GM18526 (cell line): ENCODE data around the gene FABP3.

Experiments used
- POLR2A ChIP-seq: IDR thresholded peaks from 3 replicates; pipeline ENCODE4 v1.6.1; 2011; ENCODE audit not compliant: insufficient read length; ENCODE audit errors: extremely low read depth

Gene FABP3

GRCh38 chr1:31364561-31365250 lies 8.2 kb downstream of the FABP3 start:
- no peak for TF ChIP-seq POLR2A

DNA sequence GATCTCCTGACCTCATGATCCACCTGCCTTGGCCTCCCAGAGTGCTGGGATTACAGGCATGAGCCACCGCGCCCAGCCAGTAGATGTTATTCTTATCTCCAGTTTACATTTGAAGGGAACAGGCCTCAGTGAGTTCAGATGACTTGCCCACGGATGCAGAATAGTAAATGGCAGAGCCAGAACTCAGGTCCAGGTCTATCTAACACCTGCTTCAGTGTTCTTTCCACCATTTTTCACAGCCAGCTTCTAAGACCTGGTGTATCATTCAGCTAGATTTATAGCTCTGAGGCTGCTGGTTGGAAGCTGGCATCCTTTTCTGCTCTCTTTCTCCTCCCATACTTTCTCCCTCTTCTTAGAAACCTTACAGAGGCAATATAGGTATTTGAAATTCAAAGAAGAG lies 10.8 kb downstream of the FABP3 start:
- TF ChIP-seq POLR2A: no peak

DNA sequence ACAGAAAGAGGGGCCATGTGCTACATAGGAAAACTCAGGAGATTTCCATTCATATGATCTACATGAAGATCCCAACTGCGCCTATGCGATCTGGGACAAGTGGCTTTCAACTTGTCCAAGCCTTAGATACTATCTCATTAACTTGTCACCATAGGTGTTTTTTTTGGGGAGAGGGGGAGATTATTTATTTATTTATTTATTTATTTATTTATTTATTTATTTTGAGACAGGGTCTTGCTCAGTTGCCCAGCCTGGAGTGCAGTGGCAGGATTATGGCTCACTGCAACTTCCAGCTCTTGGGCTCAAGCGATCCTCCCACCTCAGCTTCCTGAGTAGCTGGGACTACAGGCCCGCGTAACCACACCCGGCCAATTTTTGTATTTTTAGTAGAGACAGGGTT lies 11.3 kb downstream of the FABP3 start:
- TF ChIP-seq POLR2A: no peak

GRCh38 chr1:31356427-31356826 lies 16.4 kb downstream of the FABP3 start:
- no peak for TF ChIP-seq POLR2A

- no peak for TF ChIP-seq POLR2A
Measured at GRCh38 chr1:31354283-31354682, 18.6 kb downstream of the FABP3 start.

DNA sequence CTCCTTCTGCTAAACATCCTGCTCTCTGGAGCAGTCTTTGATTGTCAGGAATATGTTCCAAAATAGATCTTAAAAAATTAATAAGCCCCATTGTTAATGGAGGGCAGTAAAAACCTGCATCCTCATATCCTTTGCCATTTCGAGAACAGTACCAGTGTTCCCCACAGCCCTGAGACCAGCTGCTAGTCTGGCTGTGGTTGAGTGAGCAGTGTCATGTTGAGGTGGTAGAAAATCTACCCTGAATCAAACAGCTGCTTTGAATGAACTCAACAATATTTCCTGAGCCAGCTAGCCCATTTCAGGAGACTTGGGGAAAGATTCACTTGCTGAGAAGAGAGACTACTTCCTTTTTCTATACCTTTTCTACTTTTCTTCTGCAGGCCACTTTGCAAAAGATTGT lies 24.4 kb downstream of the FABP3 start:
- TF ChIP-seq POLR2A: no peak

DNA sequence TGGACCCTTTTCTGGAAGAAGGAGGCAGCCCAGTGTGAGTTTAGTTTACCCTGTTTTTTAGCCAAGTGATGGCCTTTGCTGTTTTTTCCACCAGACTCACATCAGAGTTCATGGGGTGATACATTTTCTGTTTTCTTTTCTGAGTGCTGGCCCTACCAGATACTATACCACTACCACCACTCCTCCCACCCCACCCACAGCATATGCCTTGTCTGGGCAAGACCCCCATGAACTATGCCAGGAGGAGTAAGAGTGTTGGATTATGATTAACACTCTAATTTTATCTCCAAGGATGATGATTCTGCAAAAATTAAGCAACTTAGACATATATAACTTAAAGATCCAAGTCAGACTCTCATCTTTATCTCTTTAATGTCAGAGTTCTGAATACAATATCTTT lies 26.1 kb downstream of the FABP3 start:
- no peak for TF ChIP-seq POLR2A

GRCh38 chr1:31345635-31346034 lies 27.2 kb downstream of the FABP3 start:
- TF ChIP-seq POLR2A: no peak

DNA sequence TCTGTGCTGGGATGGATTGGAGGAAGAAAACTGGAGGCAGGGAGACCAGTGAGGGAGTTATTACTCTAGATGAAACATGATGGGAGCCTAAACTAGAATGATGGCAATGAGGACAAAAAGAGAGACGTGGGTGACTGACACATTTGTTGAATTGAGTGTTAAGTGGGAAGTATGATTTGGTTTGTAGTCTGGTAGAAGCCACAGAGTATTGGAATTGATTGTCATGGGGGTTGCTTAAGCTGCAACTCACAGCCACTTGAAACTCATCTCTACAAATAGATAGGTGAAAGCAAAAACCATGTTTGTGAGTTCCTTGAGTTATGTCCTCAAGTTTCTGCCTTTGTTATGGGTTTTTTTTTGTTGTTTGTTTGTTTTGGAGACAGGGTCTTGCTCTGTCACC lies 28.4 kb downstream of the FABP3 start:
- TF ChIP-seq POLR2A: no peak

DNA sequence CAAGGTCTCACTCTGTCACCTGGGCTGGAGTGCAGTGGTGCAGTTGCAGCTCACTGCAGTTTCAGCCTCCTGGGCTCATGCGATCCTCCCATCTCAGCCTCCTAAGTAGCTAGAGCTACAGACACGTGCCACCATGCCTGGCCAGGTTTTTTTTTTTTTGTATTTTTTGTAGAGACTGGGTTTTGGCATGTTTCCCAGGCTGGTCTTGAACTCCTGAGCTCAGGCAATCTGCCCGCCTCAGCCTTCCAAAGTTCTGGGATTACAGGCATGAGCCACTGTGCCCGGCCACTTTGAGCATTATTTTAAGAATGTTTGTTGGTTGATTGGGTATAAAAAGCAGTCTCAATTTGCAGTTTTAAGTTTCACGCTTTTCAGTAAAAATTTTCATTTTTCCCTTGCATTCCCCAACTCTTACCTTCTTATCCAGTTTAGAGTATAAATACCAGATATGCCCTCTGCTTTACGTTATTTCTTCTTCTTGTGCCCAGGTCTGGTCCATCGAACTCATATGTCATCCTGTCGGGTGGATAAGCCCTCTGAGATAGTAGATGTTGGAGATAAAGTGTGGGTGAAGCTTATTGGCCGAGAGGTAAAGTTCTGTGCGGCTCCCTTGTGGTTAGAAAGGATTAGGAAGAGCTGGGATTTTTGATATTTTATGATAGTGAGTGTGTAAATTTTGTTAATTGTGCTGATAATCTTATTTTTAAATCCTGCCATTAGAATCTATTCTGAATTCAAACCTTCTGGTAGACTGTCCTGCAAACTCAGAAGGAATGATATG lies 36.0 kb downstream of the FABP3 start:
- TF ChIP-seq POLR2A: no peak

- TF ChIP-seq POLR2A: no peak
Measured at GRCh38 chr1:31335007-31335406, 37.9 kb downstream of the FABP3 start.

DNA sequence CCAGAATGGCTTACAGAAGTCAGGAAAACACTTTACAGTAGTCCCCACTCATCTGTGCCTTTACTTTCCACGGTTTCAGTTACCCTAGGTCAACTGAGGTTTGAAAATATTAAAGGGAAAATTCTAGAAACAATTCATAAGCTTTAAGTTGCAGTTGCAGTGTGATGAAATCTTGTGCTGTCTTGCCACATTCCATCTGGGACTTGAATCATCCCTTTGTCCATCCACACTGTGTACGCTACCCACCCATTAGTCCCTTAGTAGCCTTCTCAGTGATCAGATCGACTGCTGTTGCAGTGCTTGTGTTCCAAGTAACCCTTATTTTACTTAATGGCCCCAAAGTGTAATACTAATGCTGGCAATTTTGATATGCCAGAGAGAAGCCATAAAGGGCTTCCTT lies 45.5 kb downstream of the FABP3 start:
- TF ChIP-seq POLR2A: no peak

DNA sequence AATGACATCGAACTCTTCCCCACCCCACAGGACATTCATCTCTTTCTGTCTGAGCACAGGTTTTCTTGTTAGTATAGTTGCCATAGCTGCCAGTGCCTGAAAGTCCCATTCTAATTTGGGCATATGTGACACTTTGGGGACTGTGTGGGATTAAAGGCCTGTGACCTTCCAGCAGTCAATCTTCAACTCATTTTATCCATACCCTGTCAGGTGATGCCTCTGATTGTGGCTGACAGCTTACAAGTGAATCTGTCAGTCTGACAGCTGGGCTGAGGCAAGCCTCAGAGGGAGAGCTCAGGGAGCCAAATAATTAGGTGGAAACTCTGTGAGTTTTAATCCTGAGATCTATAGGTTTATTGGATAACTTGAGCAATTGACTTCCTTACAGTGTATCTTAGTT lies 46.4 kb downstream of the FABP3 start:
- TF ChIP-seq POLR2A: no peak

GRCh38 chr1:31324992-31325391 lies 47.9 kb downstream of the FABP3 start:
- no peak for TF ChIP-seq POLR2A

GRCh38 chr1:31324093-31324492 lies 48.8 kb downstream of the FABP3 start:
- no peak for TF ChIP-seq POLR2A

- no peak for TF ChIP-seq POLR2A
Measured at GRCh38 chr1:31318146-31318545, 54.7 kb downstream of the FABP3 start.

DNA sequence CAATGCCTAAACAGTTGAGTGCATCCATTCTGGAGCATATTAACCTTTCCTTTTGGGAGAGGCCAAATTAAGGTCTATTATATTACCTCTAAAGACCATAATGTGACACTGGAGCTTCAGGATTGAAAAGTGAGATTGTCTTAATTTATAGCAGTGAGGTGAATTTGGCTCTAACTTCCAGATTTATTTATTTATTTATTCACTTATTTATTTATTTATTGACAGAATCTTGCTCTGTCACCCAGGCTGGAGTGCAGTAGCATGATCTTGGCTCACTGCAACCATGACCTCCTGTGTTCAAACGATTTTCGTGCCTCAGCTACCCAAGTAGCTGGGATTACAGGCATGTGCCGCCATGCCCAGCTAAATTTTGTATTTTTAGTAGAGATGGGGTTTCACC lies 57.0 kb downstream of the FABP3 start:
- no peak for TF ChIP-seq POLR2A
